ENCODE measurements around the gene PTPN14.

DNA sequence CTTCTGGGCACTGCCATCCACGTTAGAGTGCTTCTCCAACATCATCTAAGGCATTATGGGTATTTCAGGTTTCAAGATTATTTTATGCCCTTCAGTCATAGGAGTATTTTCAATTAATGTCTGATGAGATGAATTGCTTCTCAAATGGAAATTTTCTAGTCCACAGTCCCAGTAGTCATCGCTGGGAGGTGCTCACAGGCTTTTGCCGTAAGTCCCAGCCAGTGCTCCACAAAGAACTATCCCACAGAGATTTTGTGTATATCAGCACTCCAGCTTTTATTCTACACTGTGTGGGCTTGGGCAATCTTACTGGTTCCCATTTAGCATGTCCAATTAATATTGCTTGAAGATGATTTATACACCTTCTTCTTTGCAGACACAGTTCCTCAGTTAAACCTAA, 209.5 kb downstream of the PTPN14 start:
- TF ChIP-seq CTCF (conservative IDR thresholded peaks at IDR 0.05): peak; percentile 33
- TF ChIP-seq ZFX (IDR thresholded peaks at IDR 0.05): no peak

Measured in C4-2B (cell line).